SK-N-MC (cell line): ENCODE results near the gene CLIP1.
"Not testable (repeated sequence)": the region's sequence is repeated elsewhere in the genome, so short reads cannot be mapped to it uniquely, and the experiment has no call there.

Experiments
- DNase-seq: peaks from one replicate; pipeline ENCODE4 v3.0.0-alpha.2; 2011; ENCODE audit warnings: low read depth, low spot score
- H3K27ac ChIP-seq: fragments of 200-600 bp; sonication (generic); 2 replicates; pipeline ENCODE4 v1.5.1; 2016; ENCODE audit warnings: mixed run types
- H3K36me3 ChIP-seq: fragments of 200-600 bp; sonication (generic); 2 replicates; pipeline ENCODE4 v1.6.1; 2017; ENCODE audit warnings: antibody characterized with exemption, low read length, mixed read lengths; ENCODE audit not compliant: insufficient read depth
- H3K4me3 ChIP-seq: fragments of 200-600 bp; sonication (generic); 2 replicates; pipeline ENCODE4 v1.5.1; 2016
- H3K9ac ChIP-seq: fragments of 200-600 bp; sonication (generic); 2 replicates; pipeline ENCODE4 v1.8.0; 2017; ENCODE audit warnings: mixed run types, mixed read lengths; ENCODE audit not compliant: insufficient read length
- H3K9me3 ChIP-seq: fragments of 200-600 bp; sonication (generic); 2 replicates; pipeline ENCODE4 v1.6.1; 2017; ENCODE audit warnings: low read depth, mild to moderate bottlenecking, antibody characterized with exemption, low read length, moderate library complexity, mixed read lengths
- EZH2 ChIP-seq: fragments of 200-600 bp; sonication (generic); IDR thresholded peaks from one replicate; pipeline ENCODE4 v1.6.1; 2017; ENCODE audit warnings: antibody characterized with exemption
- FOXP2 ChIP-seq: optimal IDR thresholded peaks from 2 replicates; pipeline ENCODE3; 2011; ENCODE audit warnings: mild to moderate bottlenecking, moderate library complexity; ENCODE audit not compliant: insufficient read depth; ENCODE audit errors: extremely low read length, control extremely low read depth
- POLR2AphosphoS5 ChIP-seq: IDR thresholded peaks from 2 replicates; pipeline ENCODE4 v1.6.1; 2012; ENCODE audit warnings: mild to moderate bottlenecking, low read depth, low read length, borderline replicate concordance

The CLIP1 gene

DNA sequence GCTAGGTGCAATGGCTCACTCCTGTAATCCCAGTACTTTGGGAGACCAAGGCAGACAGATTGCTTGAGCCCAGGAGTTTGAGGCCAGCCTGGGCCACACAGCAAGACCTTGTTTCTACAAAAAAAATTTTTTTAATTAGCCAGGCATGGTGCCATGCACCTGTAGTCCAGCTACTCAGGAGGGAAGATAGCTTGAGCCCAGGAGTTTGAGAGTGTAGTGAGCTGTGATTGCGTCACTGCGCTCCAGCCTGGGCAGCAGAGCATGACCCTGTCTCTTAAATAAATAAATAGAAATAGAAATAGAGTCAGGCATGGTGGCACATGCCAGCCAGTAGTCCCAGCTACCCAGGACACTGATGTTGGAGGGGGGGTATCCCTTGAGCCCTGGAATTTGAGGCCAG is 36.7 kb upstream of the CLIP1 start:
- H3K36me3 ChIP-seq, result no peaks in the 10 kb centered on the region
- TF ChIP-seq FOXP2, result no peak
- no peak for TF ChIP-seq POLR2AphosphoS5
- no peak for TF ChIP-seq EZH2
- H3K4me3 ChIP-seq, result no peak overlapping the region
- no peaks in the 10 kb centered on the region for H3K9me3 ChIP-seq
- no peak for DNase-seq
- H3K9ac ChIP-seq, result no peak overlapping the region
- H3K27ac ChIP-seq, result no peak overlapping the region

DNA sequence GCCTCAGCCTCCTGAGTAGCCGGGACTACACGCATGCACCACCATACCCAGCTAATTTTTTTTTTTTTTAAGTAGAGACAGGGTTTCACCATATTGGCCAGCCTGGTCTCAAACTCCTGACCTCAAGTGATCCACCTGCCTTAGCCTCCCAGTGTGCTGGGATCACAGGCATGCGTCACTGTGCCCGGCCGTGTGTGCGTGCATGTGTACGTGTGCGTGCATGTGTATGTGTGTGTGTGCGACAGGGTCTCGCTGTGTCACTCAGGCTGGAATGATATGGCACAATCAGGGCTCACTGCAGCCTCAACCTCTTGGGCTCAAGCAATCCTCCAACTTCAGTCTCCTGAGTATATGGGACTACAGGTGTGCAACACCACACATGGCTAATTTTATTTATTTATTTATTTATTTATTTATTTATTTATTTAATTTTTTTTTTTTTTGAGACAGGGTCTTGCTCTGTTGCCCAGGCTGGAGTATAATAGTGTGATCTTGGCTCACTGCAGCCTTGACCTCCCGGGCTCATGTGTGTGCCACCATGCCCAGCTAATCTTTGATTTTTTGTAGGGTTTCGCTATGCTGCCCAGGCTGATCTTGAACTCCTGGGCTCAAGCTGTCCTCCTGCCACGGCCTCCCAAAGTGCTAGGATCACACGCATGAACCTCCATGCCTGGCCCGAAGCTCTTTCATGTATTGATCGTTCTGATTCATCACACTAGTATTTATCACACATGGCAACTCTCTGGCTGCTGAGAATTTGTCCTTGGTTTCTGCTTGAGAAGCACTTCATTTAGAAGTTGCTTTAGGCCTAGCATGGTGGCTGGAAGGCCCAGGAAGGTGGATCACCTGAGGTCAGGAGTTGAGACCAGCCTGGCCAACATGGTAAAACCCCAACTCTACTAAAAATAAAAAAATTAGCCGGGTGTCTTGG is 35.9 kb upstream of the CLIP1 start:
- Histone ChIP-seq H3K27ac (no peak overlapping the region), H3K4me3 (no peak overlapping the region), H3K36me3 (no peaks in the 10 kb centered on the region), H3K9ac (no peak overlapping the region), H3K9me3 (no peaks in the 10 kb centered on the region)
- TF ChIP-seq FOXP2 (no peak), EZH2 (no peak), POLR2AphosphoS5 (no peak)
- DNase-seq, result no peak

DNA sequence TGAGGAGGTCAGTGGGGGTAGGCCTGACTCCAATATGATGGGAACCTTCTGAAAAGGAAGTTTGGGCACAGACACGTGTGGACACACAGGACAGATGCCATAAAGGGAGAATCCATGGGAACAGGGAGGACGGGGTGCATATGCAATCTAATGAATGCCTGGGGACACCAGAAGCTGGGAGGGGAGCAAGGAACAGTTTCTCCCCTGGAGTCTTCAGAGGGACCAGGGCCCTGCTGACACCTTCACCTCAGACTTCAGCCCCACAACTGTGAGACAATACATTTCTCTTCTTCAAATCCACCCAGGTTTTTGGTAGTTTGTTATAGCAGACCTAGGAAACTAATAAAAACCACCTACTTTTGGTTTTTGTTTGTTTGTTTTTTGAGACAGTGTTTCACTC is 35.2 kb upstream of the CLIP1 start:
- H3K9ac ChIP-seq, result no peak overlapping the region
- DNase-seq, result no peak
- H3K36me3 ChIP-seq, result no peaks in the 10 kb centered on the region
- TF ChIP-seq EZH2 (no peak), FOXP2 (no peak), POLR2AphosphoS5 (no peak)
- no peak overlapping the region for H3K4me3 ChIP-seq
- no peak overlapping the region for H3K27ac ChIP-seq
- H3K9me3 ChIP-seq, result no peaks in the 10 kb centered on the region

DNA sequence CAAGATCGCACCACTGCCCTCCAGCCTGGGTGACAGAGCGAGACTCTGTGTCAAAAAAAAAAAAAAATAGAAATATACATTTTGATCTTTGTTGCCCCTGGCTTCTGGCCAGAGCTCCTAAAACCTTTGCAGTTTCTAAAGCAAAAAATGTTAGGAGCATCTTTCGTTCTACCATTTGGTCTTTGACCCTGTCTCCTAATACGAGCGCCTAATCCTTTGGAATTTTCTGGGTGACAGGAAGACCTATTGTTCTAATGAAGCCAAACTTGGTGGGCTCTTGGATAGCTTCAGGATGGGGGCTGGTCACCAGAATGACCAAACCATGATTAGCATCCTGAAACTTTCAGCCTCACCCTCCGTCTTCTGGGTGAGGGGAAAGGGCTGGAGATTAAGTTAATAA is 32.3 kb upstream of the CLIP1 start:
- no peaks in the 10 kb centered on the region for H3K36me3 ChIP-seq

DNA sequence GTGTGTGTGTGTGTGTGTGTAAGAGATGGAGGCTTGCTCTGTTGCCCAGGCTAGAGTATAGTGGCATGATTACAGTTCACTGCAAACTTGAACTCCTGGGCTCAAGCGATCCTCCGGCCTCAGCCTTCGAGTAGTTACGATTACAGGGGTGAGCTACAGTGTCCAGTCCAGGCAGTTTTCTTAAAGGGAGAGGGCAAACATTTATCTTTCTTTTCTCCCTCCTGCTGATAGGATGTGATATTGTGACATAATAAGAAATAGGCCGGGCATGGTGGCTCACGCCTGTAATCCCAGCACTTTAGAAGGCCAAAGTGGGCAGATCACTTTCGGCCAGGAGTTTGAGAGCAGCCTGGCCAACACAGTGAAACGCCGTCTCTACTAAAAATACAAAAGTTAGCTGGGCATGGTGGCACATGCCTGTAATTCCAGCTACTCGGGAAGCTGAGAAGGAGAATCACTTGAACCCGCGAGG is 31.8 kb upstream of the CLIP1 start:
- Histone ChIP-seq H3K9ac (no peak overlapping the region), H3K4me3 (no peak overlapping the region), H3K36me3 (no peaks in the 10 kb centered on the region), H3K9me3 (no peaks in the 10 kb centered on the region), H3K27ac (no peak overlapping the region)
- DNase-seq, result no peak
- no peak for TF ChIP-seq POLR2AphosphoS5

More for the DNA sequence above, 32.3 kb upstream of the CLIP1 start:
- Histone ChIP-seq H3K27ac (no peak overlapping the region), H3K4me3 (no peak overlapping the region), H3K9ac (no peak overlapping the region), H3K9me3 (no peaks in the 10 kb centered on the region)
- TF ChIP-seq EZH2, result no peak
- no peak for DNase-seq

DNA sequence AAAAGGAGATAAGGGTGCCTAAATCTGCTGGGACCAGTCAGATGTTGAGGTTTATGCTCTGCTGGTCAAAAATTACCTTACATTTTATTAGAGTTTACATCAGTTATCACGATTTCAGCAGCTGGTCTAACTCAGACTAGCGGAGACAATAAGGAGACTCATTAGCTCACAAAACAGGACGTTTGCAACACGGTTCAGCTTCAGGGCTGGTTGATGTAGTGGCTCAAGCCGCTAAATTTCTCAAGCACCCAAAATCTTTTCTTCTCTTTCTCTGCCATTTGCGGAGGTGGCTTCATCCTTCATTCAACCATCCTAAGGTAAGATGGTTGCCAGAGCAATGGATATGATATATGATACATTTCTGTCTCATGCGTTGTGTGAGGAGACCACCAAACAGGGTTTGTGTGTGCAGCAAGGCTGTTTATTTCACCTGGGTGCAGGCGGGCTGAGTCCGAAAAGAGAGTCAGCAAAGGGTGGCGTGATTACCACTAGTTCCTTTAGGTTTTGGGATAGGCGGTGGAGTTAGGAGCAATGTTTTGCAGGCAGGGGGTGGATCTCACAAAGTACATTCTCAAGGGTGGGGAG is 30.3 kb upstream of the CLIP1 start:
- Histone ChIP-seq H3K4me3 (no peak overlapping the region), H3K9ac (no peak overlapping the region), H3K9me3 (no peaks in the 10 kb centered on the region), H3K36me3 (no peaks in the 10 kb centered on the region), H3K27ac (no peak overlapping the region)
- TF ChIP-seq POLR2AphosphoS5 (no peak), EZH2 (no peak), FOXP2 (no peak)
- DNase-seq, result no peak

DNA sequence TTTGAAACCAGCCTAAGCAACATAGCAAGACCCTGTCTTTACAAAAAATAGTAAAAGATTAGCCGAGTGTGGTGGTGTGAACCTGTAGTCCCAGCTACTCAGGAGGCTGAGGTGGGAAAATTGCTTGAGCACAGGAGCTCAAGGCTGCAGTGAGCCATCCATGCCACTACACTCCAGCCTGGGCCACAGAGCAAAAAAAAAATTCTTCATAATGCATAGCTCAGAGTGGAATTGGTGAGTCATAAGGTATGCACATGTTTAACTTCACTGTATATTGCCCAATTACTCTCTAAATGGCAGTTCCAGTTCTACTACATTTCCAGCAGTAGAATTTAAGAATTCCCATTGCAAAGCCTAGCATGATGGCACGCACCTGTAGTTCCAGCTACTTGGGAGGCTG is 26.8 kb upstream of the CLIP1 start:
- H3K9me3 ChIP-seq, result no peaks in the 10 kb centered on the region
- H3K27ac ChIP-seq, result no peak overlapping the region
- TF ChIP-seq FOXP2 (no peak), POLR2AphosphoS5 (no peak), EZH2 (no peak)
- H3K36me3 ChIP-seq, result no peaks in the 10 kb centered on the region
- H3K4me3 ChIP-seq, result no peak overlapping the region
- H3K9ac ChIP-seq, result no peak overlapping the region
- no peak for DNase-seq

DNA sequence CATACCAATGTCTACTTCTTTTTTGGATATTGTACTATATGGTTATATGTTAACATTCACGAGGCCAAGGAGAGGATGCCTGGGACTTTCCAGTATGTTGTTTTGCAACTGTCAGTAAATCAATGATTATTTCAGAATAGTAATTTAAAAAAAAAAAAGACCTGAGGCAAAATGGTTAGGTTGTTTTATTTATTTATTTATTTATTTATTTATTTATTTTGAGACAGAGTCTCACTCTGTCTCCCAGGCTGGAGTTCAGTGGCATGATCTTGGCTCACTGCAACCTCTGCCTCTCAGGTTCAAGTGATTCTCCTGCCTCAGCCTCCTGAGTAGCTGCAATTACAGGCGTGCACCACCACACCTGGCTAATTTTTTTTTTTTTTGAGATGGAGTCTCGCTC is 25.4 kb upstream of the CLIP1 start:
- not testable (repeated sequence) for H3K27ac ChIP-seq, DNase-seq, H3K9ac ChIP-seq, H3K36me3 ChIP-seq, H3K4me3 ChIP-seq, H3K9me3 ChIP-seq

DNA sequence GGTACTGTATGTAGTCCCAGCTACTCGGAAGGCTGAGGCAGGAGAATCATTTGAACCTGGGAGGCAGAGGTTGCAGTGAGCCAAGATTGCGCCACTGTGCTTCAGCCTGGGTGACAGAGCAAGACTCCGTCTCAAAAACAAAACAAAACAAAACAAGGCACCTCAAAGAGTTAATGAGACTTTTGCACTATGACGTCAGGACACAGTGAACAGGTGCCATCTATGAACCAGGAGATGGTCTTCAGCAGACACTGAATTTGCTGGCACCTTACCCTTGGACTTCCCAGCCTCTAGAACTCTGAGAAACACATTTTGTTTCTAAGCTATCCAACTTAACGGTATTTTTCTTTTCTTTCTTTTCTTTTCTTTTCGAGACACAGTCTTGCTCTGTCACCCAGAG is 23.9 kb upstream of the CLIP1 start:
- not testable (repeated sequence) for H3K36me3 ChIP-seq, H3K9ac ChIP-seq, H3K27ac ChIP-seq, H3K9me3 ChIP-seq, H3K4me3 ChIP-seq, DNase-seq

DNA sequence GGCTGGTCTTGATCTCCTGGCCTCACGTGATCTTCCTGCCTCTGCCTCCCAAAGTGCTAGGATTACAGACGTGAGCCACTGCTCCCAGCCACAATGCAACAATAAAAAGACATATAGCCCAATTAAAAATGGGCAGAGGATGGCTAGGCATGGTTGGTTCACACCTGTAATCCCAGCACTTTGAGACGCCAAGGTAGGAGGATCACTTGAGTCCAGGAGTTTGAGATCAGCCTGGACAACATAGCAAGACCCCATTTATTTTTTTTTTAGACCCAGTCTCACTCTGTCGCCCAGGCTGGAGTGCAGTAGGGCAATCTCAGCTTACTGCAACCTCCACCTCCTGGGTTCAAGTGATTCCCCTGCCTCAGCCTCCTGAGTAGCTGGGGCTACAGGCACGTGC is 21.6 kb upstream of the CLIP1 start:
- not testable (repeated sequence) for H3K9me3 ChIP-seq, H3K4me3 ChIP-seq, DNase-seq

DNA sequence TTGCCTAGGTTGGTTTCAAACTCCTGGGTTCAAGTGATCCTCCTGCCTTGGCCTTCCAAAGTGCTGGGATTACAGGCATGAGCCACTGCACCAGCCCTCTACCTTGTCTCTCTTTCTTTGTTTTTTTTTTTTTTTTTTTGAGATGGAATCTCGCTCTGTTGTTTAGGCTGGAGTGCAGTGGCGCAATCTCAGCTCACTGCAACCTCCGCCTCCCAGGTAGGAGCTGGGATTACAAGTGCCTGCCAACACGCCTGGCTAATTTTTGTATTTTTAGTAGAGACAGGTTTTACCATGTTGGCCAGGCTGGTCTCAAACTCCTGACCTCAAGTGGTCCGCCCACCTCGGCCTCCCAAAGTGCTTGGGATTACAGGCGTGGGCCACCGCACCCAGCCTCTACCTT is 16.4 kb upstream of the CLIP1 start:
- not testable (repeated sequence) for H3K9me3 ChIP-seq, DNase-seq, H3K27ac ChIP-seq

More for the DNA sequence above, 21.6 kb upstream of the CLIP1 start:
- H3K27ac ChIP-seq, H3K9ac ChIP-seq, H3K36me3 ChIP-seq: not testable (repeated sequence)

More for the DNA sequence above, 16.4 kb upstream of the CLIP1 start:
- not testable (repeated sequence) for H3K9ac ChIP-seq, H3K36me3 ChIP-seq, H3K4me3 ChIP-seq
